Endothelial cell of umbilical vein (primary cell): ENCODE measurements around the gene FUT9. TPM values are rescaled to one million over a fixed set of nuclear protein-coding genes. Genes with fewer than 3 reads are reported as not detected.

Source experiments
- BruUV-seq: library from RNA; stranded (reverse); fragments of 400-500 nt; replicated peaks from 2 replicates; lab custom pipeline; 2021; lab: Mats Ljungman, UMichigan
- CTCF ChIA-PET: fragments of 300-600, 350-600 bp; sonication (Branson Sonifier 250); formaldehyde crosslinking; loops from one replicate; lab custom pipeline; 2021; ENCODE audit warnings: antibody characterized with exemption, inconsistent platforms; lab: Charles Lee
- POLR2A ChIA-PET: fragments of 300-600, 350-600 bp; sonication (Branson Sonifier 250); formaldehyde crosslinking; loops from one replicate; lab custom pipeline; 2021; ENCODE audit warnings: antibody characterized with exemption, inconsistent platforms; lab: Charles Lee
- DNase-seq: peaks from one replicate; pipeline ENCODE4 v3.0.0-alpha.2; 2011; ENCODE audit warnings: low read depth, low spot score
- FAIRE-seq: peaks from 2 replicates; lab custom pipeline; 2011; peaks lifted over from hg19 to GRCh38; lab: Jason Lieb, UNC
- H2AFZ ChIP-seq: 2 replicates; pipeline ENCODE4 v1.6.0; 2012; ENCODE audit warnings: low read depth, low read length, control low read depth, inconsistent platforms
- H3K27ac ChIP-seq: 2 replicates; pipeline ENCODE4 v1.5.1; 2011; ENCODE audit warnings: low read depth, mild to moderate bottlenecking, control low read depth, low read length, moderate library complexity; ENCODE audit not compliant: insufficient read depth
- H3K27me3 ChIP-seq, 2 experiments: 2 replicates each; pipeline versions ENCODE4 v1.6.0 to v1.6.1; 2011; ENCODE audit warnings: low read length in 2 of 2, mixed read lengths in 1 of 2; ENCODE audit not compliant: control insufficient read depth in 2 of 2, insufficient read depth in 2 of 2
- H3K36me3 ChIP-seq, 2 experiments: 2 replicates in 1 of 2; 3 replicates in 1 of 2; pipeline ENCODE4 v1.5.1; 2011; ENCODE audit warnings: low read length in 2 of 2, mild to moderate bottlenecking in 1 of 2, moderate library complexity in 1 of 2; ENCODE audit not compliant: control insufficient read depth in 2 of 2, insufficient read depth in 2 of 2; ENCODE audit errors: extremely low read depth in 1 of 2
- H3K4me1 ChIP-seq: 3 replicates; pipeline ENCODE4 v1.5.1; 2011; ENCODE audit warnings: mild to moderate bottlenecking, low read length; ENCODE audit not compliant: control insufficient read depth, insufficient read depth; ENCODE audit errors: extremely low read depth
- H3K4me2 ChIP-seq: 2 replicates; pipeline ENCODE4 v1.6.1; 2011; ENCODE audit warnings: low read length, control low read depth, mixed read lengths; ENCODE audit not compliant: insufficient read depth
- H3K4me3 ChIP-seq, 3 experiments: fragments of 200-600 bp in 1 of 3; sonication (generic), shearing (Covaris generic) in 1 of 3; replicated peaks in 1 of 3; 2 replicates each; pipeline ENCODE4 v1.5.1; 2011 to 2016; ENCODE audit warnings: control low read depth in 3 of 3, low read length in 3 of 3, mild to moderate bottlenecking in 2 of 3, inconsistent platforms in 1 of 3, low read depth in 1 of 3, moderate library complexity in 1 of 3; ENCODE audit not compliant: insufficient read depth in 1 of 3
- H3K79me2 ChIP-seq: 2 replicates; pipeline ENCODE4 v1.6.0; 2012; ENCODE audit warnings: low read length, inconsistent platforms; ENCODE audit not compliant: control insufficient read depth, insufficient read depth
- H3K9ac ChIP-seq: replicated peaks from 2 replicates; pipeline ENCODE3; 2011; ENCODE audit warnings: low read length, control low read depth; ENCODE audit not compliant: insufficient read depth; ENCODE audit errors: extremely low read depth
- H3K9me1 ChIP-seq: replicated peaks from 3 replicates; pipeline ENCODE4 v1.6.0; 2011; ENCODE audit warnings: mild to moderate bottlenecking, low read length; ENCODE audit not compliant: control insufficient read depth, insufficient read depth; ENCODE audit errors: extremely low read depth
- H3K9me3 ChIP-seq: replicated peaks from 2 replicates; pipeline ENCODE4 v1.5.1; 2012; ENCODE audit warnings: low read length, inconsistent platforms; ENCODE audit not compliant: control insufficient read depth, insufficient read depth
- H4K20me1 ChIP-seq: replicated peaks from 2 replicates; pipeline ENCODE3; 2011; ENCODE audit warnings: mild to moderate bottlenecking, low read length; ENCODE audit not compliant: control insufficient read depth, insufficient read depth; ENCODE audit errors: extremely low read depth
- CTCF ChIP-seq, 2 donors: IDR thresholded peaks; 1 replicate in 1 of 2; 2 replicates in 1 of 2; pipeline ENCODE4 v1.5.1; 2011; ENCODE audit warnings: low read length in 2 of 2, mild to moderate bottlenecking in 2 of 2, moderate library complexity in 2 of 2, control low read depth in 1 of 2, inconsistent platforms in 1 of 2, low read depth in 1 of 2; ENCODE audit not compliant: insufficient read depth in 1 of 2; ENCODE audit errors: extremely low read depth in 1 of 2
- EZH2 ChIP-seq: IDR thresholded peaks from 2 replicates; pipeline ENCODE4 v1.6.1; 2012; ENCODE audit warnings: borderline replicate concordance, low read depth, mild to moderate bottlenecking, moderate library complexity, low read length, inconsistent platforms; ENCODE audit not compliant: severe bottlenecking
- FOS ChIP-seq: IDR thresholded peaks from 2 replicates; pipeline ENCODE4 v1.6.1; 2011; ENCODE audit warnings: mild to moderate bottlenecking, low read length, moderate library complexity, borderline replicate concordance; ENCODE audit not compliant: insufficient read depth
- GATA2 ChIP-seq: IDR thresholded peaks from 2 replicates; pipeline ENCODE4 v1.7.0; 2011; ENCODE audit warnings: low read depth, mild to moderate bottlenecking, moderate library complexity, mixed read lengths, low read length; ENCODE audit not compliant: insufficient read length, insufficient read depth
- JUN ChIP-seq: IDR thresholded peaks from 2 replicates; pipeline ENCODE4 v1.6.1; 2011; ENCODE audit warnings: borderline replicate concordance, low read depth; ENCODE audit not compliant: insufficient read length, insufficient read depth
- MAX ChIP-seq: IDR thresholded peaks from 2 replicates; pipeline ENCODE4 v1.6.1; 2011; ENCODE audit not compliant: insufficient read depth, insufficient read length
- MYC ChIP-seq: IDR thresholded peaks from one replicate; pipeline ENCODE4 v1.6.1; 2011; ENCODE audit warnings: mild to moderate bottlenecking, low read depth, low read length
- POLR2A ChIP-seq: IDR thresholded peaks from 2 replicates; pipeline ENCODE4 v1.6.1; 2012; ENCODE audit warnings: low read depth, mild to moderate bottlenecking, control low read depth, low read length
- POLR2AphosphoS5 ChIP-seq: IDR thresholded peaks from 2 replicates; pipeline ENCODE4 v1.6.1; 2012; ENCODE audit warnings: low read depth, mild to moderate bottlenecking, control low read depth, low read length, moderate library complexity; ENCODE audit not compliant: insufficient read depth
- dilution Hi-C: fragments of 300-500 bp; cut with MboI; formaldehyde crosslinking; loops from one replicate; pipeline ENCODE4 v1.15.0; 2019; ENCODE audit warnings: low sequenced_read_pairs; ENCODE audit not compliant: extremely low pct_ligation_motif_present
- intact Hi-C: fragments of 100-400 bp; cut with micrococcal nuclease; formaldehyde crosslinking; loops from one replicate; pipeline ENCODE4 v1.10.0; 2022
- polyA plus RNA-seq, 4 experiments: library from polyadenylated mRNA; depleted of rRNA in 3 of 4; stranded (reverse) in 3 of 4; unstranded in 1 of 4; fragments of >200 nt; gene quantifications; 2 replicates each; pipeline versions ENCODE4 v1.2.1 to v1.2.3, GENCODE V29; 2011 to 2012; ENCODE audit warnings: missing spikeins in 1 of 4
- total RNA-seq: library from RNA; stranded (reverse); gene quantifications from 2 replicates; pipeline ENCODE4 v1.2.3, GENCODE V29; 2021

The FUT9 gene
- total and polyA plus RNA-seq, 2 donors (not counting 3 experiments of a cell fraction or from before 2014, with no cell fraction given), result not detected

GRCh38 chr6:96099069-96099468, 83.3 kb downstream of the FUT9 start:
- TF ChIP-seq EZH2, result no peak
- TF ChIP-seq JUN, result no peak
- no peak for TF ChIP-seq POLR2A
- TF ChIP-seq MYC, result no peak
- no peak for TF ChIP-seq FOS
- no peak for TF ChIP-seq POLR2AphosphoS5
- TF ChIP-seq CTCF (IDR thresholded peaks at IDR 0.05; ENCODE audit: extremely low read depth in 1 of 2, insufficient read depth in 1 of 2, low read depth in 1 of 2, low read length in 2 of 2), result no peak
- TF ChIP-seq MAX, result no peak
- no peak for TF ChIP-seq GATA2
- no peak overlapping the region for H3K4me3 ChIP-seq
- dilution Hi-C loops, result no loop called here
- H3K9me1 ChIP-seq, result no peaks in the 10 kb centered on the region
- no peaks in the 10 kb centered on the region for H3K36me3 ChIP-seq
- H3K27ac ChIP-seq, result no peak overlapping the region
- no peaks in the 10 kb centered on the region for H4K20me1 ChIP-seq
- H3K9me3 ChIP-seq, result peaks cover 4% of the 10 kb centered on the region
- POLR2A ChIA-PET, result no interaction called here
- no peak for FAIRE-seq
- intact Hi-C loops, result no loop called here
- no peaks in the 10 kb centered on the region for H3K79me2 ChIP-seq
- no peak overlapping the region for H3K4me2 ChIP-seq
- no peak overlapping the region for H3K9ac ChIP-seq
- H3K4me1 ChIP-seq, result no peaks in the 10 kb centered on the region
- BruUV-seq, result no TSS peak
- no peak overlapping the region for H2AFZ ChIP-seq
- DNase-seq, result no peak
- H3K27me3 ChIP-seq, result no peaks in the 10 kb centered on the region
- CTCF ChIA-PET, result no interaction called here
